DMS53 treated with DMSO at 0.1 percent for 48 hours (cell line): ENCODE measurements around the gene VARS2.
"Not testable (repeated sequence)": the region's sequence is repeated elsewhere in the genome, so short reads cannot be mapped to it uniquely, and the experiment has no call there.

ENCODE experiments used
- DNase-seq: peaks from one replicate; lab custom pipeline; 2025; ENCODE audit not compliant: unreplicated experiment; lab: John Stamatoyannopoulos, UW

VARS2 gene

DNA sequence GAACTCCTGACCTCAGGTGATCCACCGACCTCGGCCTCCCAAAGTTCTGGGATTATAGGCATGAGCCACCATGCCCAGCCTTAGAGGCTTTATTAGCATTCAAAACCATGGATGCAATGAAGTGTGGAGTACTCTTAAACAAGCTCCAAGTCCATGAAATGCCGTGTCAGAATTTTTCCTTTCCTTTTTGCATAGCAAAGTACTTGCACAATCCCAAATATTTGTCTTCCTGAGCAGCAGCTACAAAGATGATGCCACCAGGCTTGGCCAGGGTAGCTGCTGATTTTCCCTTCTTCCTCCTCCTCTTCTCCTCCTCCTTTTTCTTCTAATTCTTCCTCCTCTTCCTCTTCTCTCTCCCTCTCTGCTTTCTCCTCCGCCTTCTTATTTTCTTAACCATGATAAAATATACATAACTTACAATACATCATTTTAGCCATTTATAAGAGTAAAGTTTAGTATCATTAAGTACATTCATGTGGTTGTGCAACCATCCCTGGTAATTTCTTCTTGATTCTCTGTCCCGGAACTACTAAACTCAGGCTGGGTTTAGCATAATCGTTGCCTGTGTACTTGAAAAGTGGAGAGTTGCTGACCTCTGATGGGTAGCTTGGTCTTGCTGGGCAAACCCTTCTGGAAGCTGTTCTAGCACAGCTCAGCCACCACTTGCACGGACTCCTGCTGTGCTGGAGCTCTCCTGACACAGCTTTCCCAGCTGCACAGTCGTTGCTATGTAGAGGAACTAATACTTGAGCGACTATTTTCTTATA lies 47.1 kb downstream of the VARS2 start:
- DNase-seq = no peak

DNA sequence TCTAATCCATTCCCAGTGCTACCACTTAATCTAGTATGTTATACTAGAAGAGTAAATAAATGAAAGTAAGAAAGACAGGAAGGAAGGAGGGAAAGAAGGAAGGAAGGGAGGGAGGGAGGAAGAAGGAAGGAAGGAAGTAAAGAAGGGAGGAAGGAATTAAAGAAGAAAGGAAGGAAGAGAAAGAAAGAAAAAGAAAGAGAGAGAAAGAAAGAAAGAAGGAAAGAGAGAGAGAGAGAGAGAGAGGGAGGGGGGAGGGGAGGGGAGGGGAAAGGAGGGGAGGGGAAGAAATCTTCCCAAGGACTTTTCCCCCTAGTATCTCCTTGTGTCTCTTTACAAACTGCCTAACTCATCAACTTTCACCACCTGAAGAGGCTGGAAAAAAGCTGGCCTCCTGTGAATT lies 48.7 kb downstream of the VARS2 start:
- DNase-seq = no peak

DNA sequence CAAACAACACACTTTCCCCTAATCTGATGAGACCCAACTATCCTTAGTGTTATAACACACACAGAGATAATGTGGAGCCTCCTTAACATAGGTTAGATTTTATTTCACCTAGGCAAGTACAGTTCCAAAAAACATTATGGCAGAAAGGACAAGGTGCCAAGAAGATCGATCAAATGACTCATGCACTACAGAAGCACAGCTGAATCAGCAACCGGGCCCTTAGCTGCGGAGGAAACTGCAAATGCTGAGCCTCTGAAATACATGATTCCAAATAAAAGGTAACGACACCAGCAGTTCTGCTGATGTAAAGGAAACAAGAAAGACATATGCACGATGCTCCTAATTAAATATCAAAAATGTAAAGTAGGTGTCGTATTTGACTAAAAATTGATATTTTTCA lies 49.6 kb downstream of the VARS2 start:
- DNase-seq = no peak

DNA sequence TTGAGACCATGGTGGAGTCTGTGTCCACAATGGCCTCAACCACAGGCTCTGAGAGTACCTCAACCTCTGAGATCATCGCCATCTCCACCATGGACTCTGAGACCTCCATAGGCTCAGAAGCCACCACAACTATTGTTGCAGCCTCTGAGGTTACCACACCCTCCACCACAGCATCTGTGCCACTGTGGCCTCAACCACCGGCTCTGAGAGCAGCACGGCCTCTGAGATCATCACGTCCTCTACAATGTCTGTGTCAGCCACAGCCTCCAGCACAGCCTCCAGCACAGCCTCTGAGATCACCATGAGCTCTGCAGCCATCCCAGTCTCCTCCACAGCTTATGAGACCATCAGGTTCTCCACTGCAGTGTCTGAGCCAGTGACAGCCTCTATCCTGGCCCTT lies 50.0 kb downstream of the VARS2 start:
- DNase-seq = no peak

DNA sequence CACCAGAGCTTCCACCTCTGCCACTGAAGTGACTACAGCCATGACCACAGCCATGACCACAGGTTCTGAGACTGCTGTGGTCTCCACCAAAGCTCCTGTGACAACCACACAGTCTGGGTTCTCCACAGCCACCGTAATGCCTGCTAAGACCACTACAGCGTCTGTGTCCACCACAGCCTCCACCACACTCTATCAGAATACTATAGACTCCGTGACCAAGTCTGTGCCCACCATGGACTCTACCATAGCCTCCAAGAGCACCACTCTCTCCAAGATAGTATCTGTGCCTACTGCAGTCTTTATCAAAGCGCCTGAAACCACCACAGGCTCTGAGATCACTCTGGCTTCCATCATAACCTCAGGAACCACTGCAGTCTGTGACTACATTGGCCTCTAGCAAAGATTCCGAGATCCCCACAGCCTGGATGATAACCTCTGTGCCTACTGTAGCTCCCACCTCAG lies 51.1 kb downstream of the VARS2 start:
- DNase-seq = no peak

DNA sequence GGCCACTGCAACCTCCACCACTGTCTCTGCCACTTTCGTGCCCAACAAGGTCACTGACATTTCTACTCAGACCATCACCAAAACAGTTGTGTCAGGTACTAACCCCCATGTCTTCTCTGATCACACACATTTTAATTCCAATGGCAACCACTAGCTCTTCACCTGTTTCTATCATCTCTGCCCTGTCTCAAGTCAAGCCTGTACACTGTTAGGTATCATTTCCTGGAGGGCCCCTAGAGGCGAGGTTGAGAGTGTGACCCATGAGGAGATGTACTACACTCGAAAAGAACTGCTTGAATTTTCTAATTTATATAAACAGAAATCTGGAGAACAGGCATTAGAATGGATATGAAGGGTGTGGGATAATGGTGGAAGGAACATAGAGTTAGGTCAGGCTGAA lies 52.1 kb downstream of the VARS2 start:
- DNase-seq = no peak

DNA sequence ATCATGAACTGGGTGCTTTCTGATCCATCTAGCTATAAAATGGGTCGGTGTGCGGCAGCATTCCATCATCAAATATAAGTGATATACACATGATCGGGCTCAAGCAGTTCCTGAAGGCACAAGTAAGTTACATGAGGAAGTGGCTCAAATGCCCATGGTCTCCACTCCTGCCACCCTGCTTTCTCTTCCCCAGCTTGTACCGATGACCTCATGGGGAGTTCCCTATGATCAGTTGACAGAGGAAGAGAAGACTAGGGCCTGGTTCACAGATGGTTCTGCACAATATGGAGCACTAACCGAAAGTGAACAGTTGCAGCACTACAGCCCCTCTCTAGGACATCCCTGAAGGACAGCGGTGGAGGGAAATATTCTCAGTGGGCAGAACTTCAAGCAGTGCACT lies 55.1 kb downstream of the VARS2 start:
- not testable (repeated sequence) for DNase-seq

DNA sequence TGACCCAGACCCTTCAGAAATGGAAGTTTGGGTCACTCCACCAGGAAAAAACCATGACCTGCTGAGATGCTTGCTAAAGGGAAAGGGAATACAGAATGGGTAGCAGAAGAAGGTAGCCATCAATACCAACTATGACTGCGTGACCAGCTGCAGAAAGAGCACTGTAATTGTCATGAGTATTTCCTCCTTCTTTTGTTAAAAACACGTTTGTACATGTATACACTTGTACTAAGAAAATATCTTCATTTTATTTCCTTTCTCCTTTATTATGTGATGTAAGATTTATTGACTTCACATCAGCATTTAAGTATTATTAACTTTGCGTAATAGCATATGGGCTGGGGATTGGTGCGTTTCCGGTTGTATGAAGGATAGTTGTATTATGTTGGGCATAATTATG lies 56.9 kb downstream of the VARS2 start:
- no peak for DNase-seq

DNA sequence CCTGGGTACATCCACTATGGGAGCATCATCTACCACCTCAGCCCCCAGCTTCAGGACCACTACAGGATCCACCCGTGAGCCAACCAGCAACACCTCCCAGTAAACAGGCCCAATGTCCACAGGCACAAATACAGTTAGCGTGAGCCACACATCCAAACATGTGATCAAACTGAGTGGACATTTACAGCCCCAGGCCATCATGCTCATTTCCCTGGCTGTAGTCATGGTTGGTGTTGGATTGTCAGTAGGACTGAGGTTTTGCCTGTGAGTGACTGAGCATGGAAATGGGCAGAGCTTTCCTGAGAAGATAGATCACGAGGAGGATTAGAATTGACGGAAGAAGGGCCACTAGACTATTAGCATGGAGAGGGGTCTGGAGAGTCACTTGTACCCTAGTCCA lies 58.8 kb downstream of the VARS2 start:
- DNase-seq = no peak

DNA sequence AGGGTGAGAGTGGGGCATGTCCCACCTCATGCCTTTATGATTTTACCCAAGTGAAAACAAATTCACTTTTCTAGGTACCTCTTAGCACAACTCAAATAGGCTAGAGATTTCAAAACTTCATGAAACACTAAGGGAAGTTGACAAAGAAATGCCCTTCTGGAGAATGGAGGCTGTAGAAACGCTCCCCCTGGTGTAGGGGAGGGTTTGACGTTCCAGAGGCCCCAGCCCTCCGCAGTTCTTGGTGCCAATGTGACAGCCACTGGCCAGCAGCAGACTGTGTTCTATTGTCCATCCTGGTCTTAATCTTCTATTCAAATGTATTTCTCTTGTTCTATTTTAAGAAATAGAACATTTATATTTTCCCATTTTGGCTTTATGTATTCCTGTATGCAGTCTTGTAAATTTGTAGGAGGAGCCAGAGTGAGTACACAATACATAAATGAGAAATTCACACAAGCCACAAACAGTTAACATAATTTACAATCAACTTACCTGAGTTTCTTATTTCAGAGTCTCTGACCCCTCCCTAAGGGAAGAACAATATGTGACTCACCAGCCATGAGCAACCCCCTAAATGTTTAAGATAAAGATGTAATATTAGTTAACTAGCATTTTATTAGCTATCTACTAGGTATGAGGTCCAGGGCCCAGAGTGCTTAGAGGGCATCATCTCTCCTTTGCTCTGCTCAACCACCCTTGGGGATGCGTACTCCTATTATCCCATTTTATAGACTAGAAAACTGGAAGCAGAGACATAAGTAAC lies 60.6 kb downstream of the VARS2 start:
- no peak for DNase-seq
